K562 (cell line): ENCODE data around the gene CRPPA. TPM values are rescaled to one million over a fixed set of nuclear protein-coding genes. Genes with fewer than 3 reads are reported as not detected.

Experiments
- ATAC-seq: fragments of 200-7000 bp; cut with Tn5 transposase; 3 replicates; pipeline ENCODE4 v1.9.1; 2020; ENCODE audit warnings: moderate library complexity
- BruUV-seq: library from RNA; stranded (reverse); fragments of 400-500 nt; replicated peaks from 2 replicates; lab custom pipeline; 2021; lab: Mats Ljungman, UMichigan
- CTCF ChIA-PET: fragments of 300-600 bp; formaldehyde crosslinking; extraction: SDS; loops from one replicate; lab custom pipeline; 2021; ENCODE audit warnings: low intra/inter-chr PET ratio; lab: Yijun Ruan, JAX
- POLR2A ChIA-PET: fragments of 300-600, 350-650 bp; sonication (Branson Sonifier 250); formaldehyde crosslinking; extraction: SDS; loops from one replicate; lab custom pipeline; 2021; ENCODE audit warnings: antibody characterized with exemption, inconsistent platforms; lab: Yijun Ruan, JAX
- DNase-seq, 4 experiments: peaks; one replicate each; pipeline versions ENCODE4 v3.0.0 to v3.0.0-alpha.2; 2011 to 2018; ENCODE audit warnings: low spot score in 3 of 4, mixed read lengths in 3 of 4; ENCODE audit errors: extremely low read depth in 1 of 4
- FAIRE-seq: peaks from 2 replicates; lab custom pipeline; 2011; peaks lifted over from hg19 to GRCh38; lab: Jason Lieb, UNC
- H2AFZ ChIP-seq: 2 replicates; pipeline ENCODE4 v1.6.0; 2011; ENCODE audit warnings: low read depth, low read length, control low read depth, inconsistent platforms
- H3K27ac ChIP-seq: fragments of 200-600 bp; 3 replicates; pipeline ENCODE4 v1.8.0; 2011; ENCODE audit warnings: low read depth, mild to moderate bottlenecking, control low read depth, inconsistent platforms, low read length, moderate library complexity, mixed read lengths; ENCODE audit errors: extremely low read depth
- H3K27me3 ChIP-seq, 2 experiments: fragments of 300-600 bp in 1 of 2; 2 replicates in 1 of 2; 3 replicates in 1 of 2; pipeline versions ENCODE4 v1.6.0 to v1.8.0; 2011; ENCODE audit warnings: inconsistent platforms in 2 of 2, low read length in 2 of 2, mild to moderate bottlenecking in 1 of 2, mixed read lengths in 1 of 2, moderate library complexity in 1 of 2; ENCODE audit not compliant: control insufficient read depth in 2 of 2, insufficient read depth in 2 of 2
- H3K36me3 ChIP-seq: fragments of 300-600 bp; 3 replicates; pipeline ENCODE4 v1.8.0; 2011; ENCODE audit warnings: mild to moderate bottlenecking, low read length, inconsistent platforms; ENCODE audit not compliant: control insufficient read depth, insufficient read depth
- H3K4me1 ChIP-seq, 2 experiments: fragments of 200-600 bp in 1 of 2; replicated peaks in 1 of 2; 2 replicates in 1 of 2; 3 replicates in 1 of 2; pipeline versions ENCODE4 v1.5.1 to v1.8.0; 2011; ENCODE audit warnings: inconsistent platforms in 2 of 2, low read length in 2 of 2, mild to moderate bottlenecking in 1 of 2, mixed read lengths in 1 of 2, moderate library complexity in 1 of 2; ENCODE audit not compliant: control insufficient read depth in 2 of 2, insufficient read depth in 2 of 2
- H3K4me2 ChIP-seq: 2 replicates; pipeline ENCODE4 v1.6.1; 2011; ENCODE audit warnings: low read length, control low read depth, inconsistent platforms, mixed read lengths; ENCODE audit not compliant: insufficient read depth
- H3K4me3 ChIP-seq: fragments of 200-600 bp; sonication (generic), shearing (Covaris generic); 2 replicates; pipeline ENCODE4 v1.5.1; 2016; ENCODE audit warnings: control low read depth, inconsistent platforms
- H3K79me2 ChIP-seq: fragments of 200-600 bp; 3 replicates; pipeline ENCODE4 v1.8.0; 2011; ENCODE audit warnings: low read length, inconsistent platforms; ENCODE audit not compliant: control insufficient read depth, insufficient read depth
- H3K9ac ChIP-seq, 2 experiments: 2 replicates each; pipeline versions ENCODE4 v1.6.0 to v1.6.1; 2011; ENCODE audit warnings: low read depth in 2 of 2, low read length in 2 of 2, control low read depth in 1 of 2, inconsistent platforms in 1 of 2, mild to moderate bottlenecking in 1 of 2, mixed read lengths in 1 of 2; ENCODE audit not compliant: insufficient read depth in 1 of 2
- H3K9me1 ChIP-seq: one replicate; pipeline ENCODE4 v1.6.0; 2011; ENCODE audit warnings: inconsistent platforms, mild to moderate bottlenecking, low read length, moderate library complexity; ENCODE audit not compliant: control insufficient read depth, insufficient read depth
- H3K9me3 ChIP-seq: replicated peaks from 2 replicates; pipeline ENCODE4 v1.5.1; 2011; ENCODE audit warnings: low read depth, low read length, inconsistent platforms; ENCODE audit not compliant: control insufficient read depth, insufficient read depth
- H4K20me1 ChIP-seq: replicated peaks from 2 replicates; pipeline ENCODE4 v1.6.1; 2011; ENCODE audit warnings: low read length, inconsistent platforms, mixed read lengths; ENCODE audit not compliant: control insufficient read depth, insufficient read depth
- HDAC1 ChIP-seq, 2 experiments: fragments of 450-650 bp; IDR thresholded peaks; 2 replicates each; pipeline ENCODE4 v1.6.1; 2016 to 2017; ENCODE audit warnings: inconsistent platforms in 1 of 2, mild to moderate bottlenecking in 1 of 2, moderate library complexity in 1 of 2
- LARP7 ChIP-seq: fragments of 450-650 bp; IDR thresholded peaks from 2 replicates; pipeline ENCODE4 v1.6.1; 2016
- NKRF ChIP-seq: fragments of 450-650 bp; IDR thresholded peaks from 2 replicates; pipeline ENCODE4 v1.6.1; 2016; ENCODE audit warnings: borderline replicate concordance
- PHB2 ChIP-seq: fragments of 450-650 bp; IDR thresholded peaks from 2 replicates; pipeline ENCODE4 v1.6.1; 2017; ENCODE audit warnings: low read depth
- PRDM10 ChIP-seq: fragments of 450-650 bp; IDR thresholded peaks from 2 replicates; pipeline ENCODE4 v1.6.1; 2018; ENCODE audit not compliant: partially characterized antibody
- RBM17 ChIP-seq: fragments of 200-400 bp; formaldehyde crosslinking; IDR thresholded peaks from 2 replicates; pipeline ENCODE4 v1.6.1; 2017; ENCODE audit warnings: low read depth, mild to moderate bottlenecking, low read length, borderline replicate concordance
- RNF219 ChIP-seq: fragments of 250-450 bp; sonication (Bioruptor Pico); IDR thresholded peaks from 2 replicates; pipeline ENCODE4 v1.5.0; 2022; ENCODE audit warnings: mild to moderate bottlenecking
- SUPT5H ChIP-seq: fragments of 450-650 bp; IDR thresholded peaks from 2 replicates; pipeline ENCODE4 v1.6.1; 2016
- TGIF2 ChIP-seq: sonication (generic); formaldehyde crosslinking; IDR thresholded peaks from 2 replicates; pipeline ENCODE4 v1.8.1; 2022; ENCODE audit warnings: mild to moderate bottlenecking, missing genetic modification reagents, moderate library complexity
- ZKSCAN3 ChIP-seq: fragments of 250-450 bp; sonication (Bioruptor Pico); IDR thresholded peaks from 2 replicates; pipeline ENCODE4 v1.4.0; 2020
- ZNF121 ChIP-seq: sonication (generic); formaldehyde crosslinking; conservative IDR thresholded peaks from 2 replicates; pipeline ENCODE4 v1.8.0; 2022; ENCODE audit warnings: missing genetic modification reagents
- ZNF444 ChIP-seq: fragments of 250-450 bp; sonication (Bioruptor Pico); IDR thresholded peaks from 2 replicates; pipeline ENCODE4 v1.4.0; 2020; ENCODE audit warnings: mild to moderate bottlenecking, moderate library complexity
- WGBS: fragments of 100-300 bp; shearing (Covaris generic); methylation state at CpG from one replicate; pipeline ENCODE4 v1.1.6; 2016; ENCODE audit warnings: low coverage, mixed read lengths; ENCODE audit not compliant: insufficient coverage; ENCODE audit errors: missing lambda C conversion rate; 5-methylcytosine and 5-hydroxymethylcytosine counted together
- in situ Hi-C: fragments of 300-500 bp; cut with MboI; formaldehyde crosslinking; loops from 4 replicates; pipeline ENCODE4 v1.15.0; 2018; ENCODE audit warnings: inconsistent platforms, mixed read lengths
- intact Hi-C: fragments of 100-400 bp; cut with micrococcal nuclease; formaldehyde crosslinking; loops from 2 replicates; pipeline ENCODE4 v1.14.2; 2022
- polyA plus RNA-seq, 8 experiments: library from polyadenylated mRNA; depleted of rRNA in 4 of 8; stranded (reverse) in 5 of 8; unstranded in 3 of 8; fragments of >200 nt; fragmentation: Nextera tagmentation in 2 of 8; fragmentation: Illumina TruSeq in 1 of 8; extraction: Ambion mirVana in 2 of 8; extraction: Trizol in 1 of 8; gene quantifications; 2 replicates each; pipeline versions ENCODE4 v1.2.1 to v1.2.3, GENCODE V29; 2011 to 2014; ENCODE audit warnings: inconsistent platforms in 1 of 8, missing spikeins in 1 of 8
- total RNA-seq, 7 experiments: library from RNA; depleted of rRNA in 6 of 7; stranded (reverse); fragments of >200 nt in 6 of 7; fragmentation: Illumina TruSeq in 2 of 7; extraction: Trizol in 2 of 7; gene quantifications; 2 replicates each; pipeline versions ENCODE4 v1.2.1 to v1.2.3, GENCODE V29; 2011 to 2021; ENCODE audit warnings: low replicate concordance in 1 of 7
- TF ChIP-seq, protein P1 (sequence below): sonication (generic); formaldehyde crosslinking; IDR thresholded peaks from 2 replicates; pipeline ENCODE4 v1.8.1; 2023; ENCODE audit warnings: mild to moderate bottlenecking, missing genetic modification reagents

Gene CRPPA
- total and polyA plus RNA-seq, 9 of the 15 experiments (the other 6 are each of a cell fraction or from before 2014, with no cell fraction given): 3.9 to 14.4 (median 7.8) TPM

- CTCF ChIA-PET: interaction anchor here (2.8 kb wide), 1 partner anchor 131 kb away, joined by 20 read pairs; no protein-coding TSS in a partner anchor
- no peak for FAIRE-seq
- BruUV-seq: no TSS peak
- no peaks in the 10 kb centered on the region for H3K36me3 ChIP-seq
- no peaks in the 10 kb centered on the region for H3K79me2 ChIP-seq
- POLR2A ChIA-PET: interaction anchor here (0.5 to 4.3 kb wide), 6 partner anchors 10 to 747 kb away, joined by 3 to 24 read pairs (median 3); partner anchors contain the start of genes CRPPA and MEOX2
- in situ Hi-C loops: no loop called here
- H3K27ac ChIP-seq: peak overlapping the region; percentile 65
- no peaks in the 10 kb centered on the region for H4K20me1 ChIP-seq
- ATAC-seq: peak; percentile 57
- peak overlapping the region in 1 of 2 experiments; percentile 47; a peak in 2 of 4 replicates for H3K9ac ChIP-seq
- H2AFZ ChIP-seq: peak overlapping the region; percentile 93
- peak overlapping the region; percentile 66 for H3K4me2 ChIP-seq
- H3K4me3 ChIP-seq: no peak overlapping the region
- intact Hi-C loops: loop anchor here (2.0 to 5.0 kb wide), 4 partner anchors 59 to 485 kb away; no protein-coding TSS in a partner anchor
- no peaks in the 10 kb centered on the region for H3K27me3 ChIP-seq
- H3K4me1 ChIP-seq: peaks cover 0 to 31% of the 10 kb centered on the region in 2 experiments; a peak in 4 of 5 replicates
- H3K9me3 ChIP-seq: no peaks in the 10 kb centered on the region
- 15% methylated on average over 2 of the region's 2 CpGs for WGBS
- peak in 2 of 4 experiments; percentile 48 to 52 for DNase-seq
- H3K9me1 ChIP-seq: no peaks in the 10 kb centered on the region
- TF ChIP-seq NKRF (no peak), PRDM10 (peak; percentile 98), HDAC1 (IDR thresholded peaks at IDR 0.05) (no peak), ZNF444 (no peak), SUPT5H (no peak), RNF219 (CRISPR knock-in tag) (no peak), RBM17 (no peak), LARP7 (no peak), ZNF121 (no peak), ZKSCAN3 (CRISPR knock-in tag) (no peak), TGIF2 (no peak), PHB2 (no peak)
- TF ChIP-seq, protein P1, sequence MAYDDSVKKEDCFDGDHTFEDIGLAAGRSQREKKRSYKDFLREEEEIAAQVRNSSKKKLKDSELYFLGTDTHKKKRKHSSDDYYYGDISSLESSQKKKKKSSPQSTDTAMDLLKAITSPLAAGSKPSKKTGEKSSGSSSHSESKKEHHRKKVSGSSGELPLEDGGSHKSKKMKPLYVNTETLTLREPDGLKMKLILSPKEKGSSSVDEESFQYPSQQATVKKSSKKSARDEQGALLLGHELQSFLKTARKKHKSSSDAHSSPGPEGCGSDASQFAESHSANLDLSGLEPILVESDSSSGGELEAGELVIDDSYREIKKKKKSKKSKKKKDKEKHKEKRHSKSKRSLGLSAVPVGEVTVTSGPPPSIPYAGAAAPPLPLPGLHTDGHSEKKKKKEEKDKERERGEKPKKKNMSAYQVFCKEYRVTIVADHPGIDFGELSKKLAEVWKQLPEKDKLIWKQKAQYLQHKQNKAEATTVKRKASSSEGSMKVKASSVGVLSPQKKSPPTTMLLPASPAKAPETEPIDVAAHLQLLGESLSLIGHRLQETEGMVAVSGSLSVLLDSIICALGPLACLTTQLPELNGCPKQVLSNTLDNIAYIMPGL (CRISPR knock-in tag): no peak
Measured at GRCh38 chr7:16433568-16434122, 12.3 kb upstream of the CRPPA start.
